Activated CD4-positive, alpha-beta T cell treated with anti-CD3 and anti-CD28 coated beads for 36 hours (primary cell): Measurements from ENCODE around the gene EML3. TPM values are rescaled to one million over a fixed set of nuclear protein-coding genes. Genes with fewer than 3 reads are reported as not detected.

Source experiments
- ATAC-seq: fragments of 200-7000 bp; cut with Tn5 transposase; one replicate; pipeline ENCODE4 v1.10.0; 2021; ENCODE audit warnings: mild to moderate bottlenecking, moderate library complexity
- CTCF ChIA-PET: fragments of 350-600 bp; sonication (Branson Sonifier 250); formaldehyde crosslinking; loops from one replicate; lab custom pipeline; 2021; ENCODE audit warnings: antibody characterized with exemption; lab: Charles Lee
- POLR2A ChIA-PET: fragments of 350-600 bp; sonication (Branson Sonifier 250); formaldehyde crosslinking; loops from one replicate; lab custom pipeline; 2021; ENCODE audit warnings: antibody characterized with exemption, inconsistent platforms; lab: Charles Lee
- DNase-seq: peaks from one replicate; pipeline ENCODE4 v3.0.0-alpha.2; 2020
- H3K27ac Mint-ChIP-seq: one replicate; pipeline ENCODE4 v1.8.0; 2021; ENCODE audit warnings: mixed read lengths
- H3K27me3 Mint-ChIP-seq: one replicate; pipeline ENCODE4 v1.8.0; 2021; ENCODE audit warnings: mixed read lengths
- H3K36me3 Mint-ChIP-seq: one replicate; pipeline ENCODE4 v1.8.0; 2021; ENCODE audit warnings: low read depth, mixed read lengths
- H3K4me1 Mint-ChIP-seq: one replicate; pipeline ENCODE4 v1.8.0; 2021; ENCODE audit warnings: mixed read lengths
- H3K4me3 Mint-ChIP-seq: one replicate; pipeline ENCODE4 v1.8.0; 2021; ENCODE audit warnings: mild to moderate bottlenecking, moderate library complexity, mixed read lengths
- H3K9me3 Mint-ChIP-seq: one replicate; pipeline ENCODE4 v1.8.0; 2021; ENCODE audit warnings: low read depth, mixed read lengths
- intact Hi-C, 2 experiments: fragments of 100-400 bp; cut with DNase I in 1 of 2; cut with micrococcal nuclease in 1 of 2; formaldehyde crosslinking; loops; one replicate each; pipeline versions ENCODE4 v1.14.2 to v1.15.1; 2022 to 2024; cut with DNase I, micrococcal nuclease
- microRNA-seq: library from miRNA; unstranded; fragments of <30 nt; microRNA quantifications from one replicate; pipeline ENCODE4 v1.2.0, GENCODE V29; 2021; ENCODE audit warnings: borderline replicate concordance
- total RNA-seq, 2 experiments: library from RNA; stranded (reverse); gene quantifications; one replicate each; pipeline ENCODE4 v1.2.3, GENCODE V29; 2021

The EML3 gene
- total RNA-seq, 2 experiments from 2014 or later = 101 to 112 TPM

GRCh38 chr11:62554387-62555167 is 58.0 kb downstream of the EML3 start:
- Mint-ChIP-seq H3K27ac (peak overlapping the region; percentile 92), H3K27me3 (no peaks in the 10 kb centered on the region), H3K36me3 (peaks cover 31% of the 10 kb centered on the region), H3K4me3 (peak overlapping the region; percentile 42), H3K9me3 (no peaks in the 10 kb centered on the region), H3K4me1 (peaks cover 96% of the 10 kb centered on the region)
- ATAC-seq (no peak), DNase-seq (no peak)
- ChIA-PET POLR2A (interaction anchor here (1.0 to 2.5 kb wide), 3 partner anchors 11 to 110 kb away, joined by 3 to 12 read pairs (median 3); partner anchors contain the start of genes C11orf98, CSKMT and TUT1), CTCF (interaction anchor here (1.4 to 7.4 kb wide), 3 partner anchors 11 to 130 kb away, joined by 8 to 42 read pairs (median 11); partner anchors contain the start of gene TUT1)
- intact Hi-C loops = loop anchor here (5.0 to 10.0 kb wide), 4 partner anchors 58 to 1570 kb away; partner anchors contain the start of genes EML3 (in 1 of the 2) and ROM1 (in 1 of the 2)

DNA sequence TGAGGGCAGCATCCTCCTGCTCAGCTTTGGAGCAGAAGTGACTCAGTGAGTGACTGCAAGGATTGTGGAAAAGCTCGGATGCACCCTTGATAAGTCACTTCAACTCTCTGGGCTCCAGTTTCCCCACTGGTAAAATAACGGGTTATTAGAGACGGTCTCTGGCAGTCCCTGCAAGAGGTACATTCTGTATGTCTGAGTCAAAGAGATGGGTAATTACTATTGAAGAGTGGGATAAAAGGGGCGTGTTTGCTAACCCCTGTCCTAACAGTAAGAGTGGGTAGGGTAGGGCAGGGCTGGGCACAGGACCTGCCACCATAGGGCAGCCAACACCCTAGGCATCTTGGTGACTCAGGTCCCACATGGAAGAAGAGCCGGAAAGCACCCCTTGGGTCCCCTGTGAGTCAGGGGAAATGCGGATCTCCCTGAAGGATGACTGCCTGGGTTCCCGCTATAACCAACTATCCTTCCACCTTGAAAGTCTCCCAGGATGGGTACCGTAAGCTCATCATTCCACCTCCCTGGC is 58.7 kb downstream of the EML3 start:
- CTCF ChIA-PET = interaction anchor here (7.4 kb wide), 1 partner anchor 129 kb away, joined by 42 read pairs; no protein-coding TSS in a partner anchor
- H3K27ac Mint-ChIP-seq = peak overlapping the region; percentile 43
- H3K36me3 Mint-ChIP-seq = peaks cover 25% of the 10 kb centered on the region
- no peaks in the 10 kb centered on the region for H3K9me3 Mint-ChIP-seq
- POLR2A ChIA-PET = interaction anchor here (2.5 to 3.3 kb wide), 2 partner anchors 11 to 38 kb away, joined by 12 to 26 read pairs; partner anchors contain the start of gene TUT1
- no peaks in the 10 kb centered on the region for H3K27me3 Mint-ChIP-seq
- ATAC-seq (no peak), DNase-seq (no peak)
- H3K4me1 Mint-ChIP-seq = peaks cover 90% of the 10 kb centered on the region
- intact Hi-C loops = loop anchor here (2.0 to 10.0 kb wide), 2 partner anchors 47 to 1569 kb away; partner anchors contain the start of gene MTA2 (in 1 of the 2)
- no peak overlapping the region for H3K4me3 Mint-ChIP-seq

DNA sequence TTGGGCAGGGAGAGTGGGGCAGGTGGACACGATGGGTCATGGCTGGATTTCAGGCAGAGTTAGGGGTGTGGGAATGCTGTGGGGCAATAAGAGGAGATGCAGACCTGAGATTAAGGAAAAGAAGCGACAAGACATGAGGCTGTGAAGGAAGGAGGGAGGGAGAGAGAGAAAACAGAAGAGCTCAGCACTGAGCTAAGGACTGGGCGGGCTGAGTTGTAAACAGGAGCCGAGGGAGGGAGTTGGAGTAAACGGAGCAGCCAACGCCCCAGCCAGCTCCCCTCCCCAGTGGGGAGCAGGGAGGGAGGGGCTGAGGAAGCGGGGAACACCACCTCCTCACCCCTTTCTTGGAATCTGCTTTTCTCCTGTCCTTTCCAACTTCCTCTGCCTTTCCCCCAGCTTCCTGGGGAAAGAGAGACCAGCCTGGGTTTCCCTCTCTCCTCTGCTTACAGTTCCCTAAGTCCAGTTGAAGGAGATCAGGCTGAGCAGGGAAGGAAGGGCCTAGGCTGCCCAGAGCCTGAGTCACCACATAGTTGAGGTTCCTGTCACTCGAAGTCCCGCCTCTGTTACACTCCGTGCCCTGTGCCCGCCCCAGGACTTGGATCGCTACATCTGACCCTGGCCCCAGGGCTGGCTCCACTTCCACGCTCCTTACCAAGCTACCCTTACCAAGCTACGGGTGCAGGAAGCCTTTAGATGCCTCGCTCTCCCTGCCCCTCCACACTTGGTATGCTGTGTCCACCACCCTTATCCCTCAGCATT is 59.3 kb downstream of the EML3 start:
- CTCF ChIA-PET = interaction anchor here (0.7 to 7.4 kb wide), 5 partner anchors 9 to 341 kb away, joined by 3 to 42 read pairs (median 3); partner anchors contain the start of gene TUT1
- ATAC-seq = peak; percentile 7
- DNase-seq = peak; percentile 61

GRCh38 chr11:62552485-62553079 is 60.0 kb downstream of the EML3 start:
- peaks cover 17% of the 10 kb centered on the region for H3K36me3 Mint-ChIP-seq
- H3K27ac Mint-ChIP-seq = peak overlapping the region; percentile 74
- H3K27me3 Mint-ChIP-seq = peaks cover 3% of the 10 kb centered on the region
- no peaks in the 10 kb centered on the region for H3K9me3 Mint-ChIP-seq
- peak overlapping the region; percentile 17 for H3K4me3 Mint-ChIP-seq
- POLR2A ChIA-PET = interaction anchor here (0.8 to 3.3 kb wide), 10 partner anchors 8 to 329 kb away, joined by 3 to 26 read pairs (median 4); partner anchors contain the start of genes B3GAT3, EEF1G and TUT1
- ATAC-seq (no peak), DNase-seq (peak; percentile 47)
- CTCF ChIA-PET = interaction anchor here (0.6 to 7.4 kb wide), 12 partner anchors 8 to 341 kb away, joined by 3 to 42 read pairs (median 4); partner anchors contain the start of gene TUT1
- intact Hi-C loops = loop anchor here (2.0 to 10.0 kb wide), 2 partner anchors 48 to 1568 kb away; partner anchors contain the start of gene MTA2 (in 1 of the 2)
- peaks cover 84% of the 10 kb centered on the region for H3K4me1 Mint-ChIP-seq

More for the DNA sequence above, 59.3 kb downstream of the EML3 start:
- Mint-ChIP-seq H3K27ac (peak overlapping the region; percentile 74), H3K4me1 (peaks cover 84% of the 10 kb centered on the region), H3K36me3 (peaks cover 21% of the 10 kb centered on the region), H3K27me3 (no peaks in the 10 kb centered on the region), H3K9me3 (no peaks in the 10 kb centered on the region), H3K4me3 (peak overlapping the region; percentile 17)
- intact Hi-C loops = loop anchor here (2.0 to 10.0 kb wide), 2 partner anchors 48 to 1568 kb away; partner anchors contain the start of gene MTA2 (in 1 of the 2)
- POLR2A ChIA-PET = interaction anchor here (0.9 to 3.3 kb wide), 3 partner anchors 11 to 288 kb away, joined by 3 to 26 read pairs (median 9); no protein-coding TSS in a partner anchor

Small RNAs within 50 kb of the gene (microRNA-seq; reads per million reads assigned to microRNA genes)
- 1.4 reads per million for gene MIR6747

Other genes starting within 250 kb of the EML3 start
- gene SCGB1A1, start 193.7 kb downstream of the EML3 start, total RNA-seq = not detected
- 10 to 100 TPM; 47.3 to 54.7 TPM for gene AHNAK, start 66.0 kb downstream of the EML3 start, total RNA-seq
- gene EEF1G, start 38.9 kb downstream of the EML3 start, total RNA-seq = 1,000 to 10,000 TPM; 1,986 to 2,351 TPM
- 10 to 100 TPM; 32.5 to 36.0 TPM for gene TUT1, start 21.3 kb downstream of the EML3 start, total RNA-seq
- gene MTA2, start 10.9 kb downstream of the EML3 start, total RNA-seq = 100 to 1,000 TPM; 159 to 179 TPM
- gene ROM1, start 482 bp upstream of the EML3 start, total RNA-seq = 1 to 10 TPM; 1.5 to 1.9 TPM
- gene B3GAT3, start 9.2 kb upstream of the EML3 start, total RNA-seq = 10 to 100 TPM; 48.7 to 57.5 TPM
- gene GANAB, start 33.8 kb upstream of the EML3 start, total RNA-seq = 100 to 1,000 TPM; 208 to 218 TPM
- gene INTS5, start 40.5 kb upstream of the EML3 start, total RNA-seq = 10 to 100 TPM; 26.0 to 29.9 TPM
- 100 to 1,000 TPM; 108 to 135 TPM for gene C11orf98, start 52.4 kb upstream of the EML3 start, total RNA-seq
- 10 to 100 TPM; 12.6 to 31.3 TPM for gene CSKMT, start 52.5 kb upstream of the EML3 start, total RNA-seq
- 1 to 10 TPM; 4.1 to 6.4 TPM for gene UQCC3, start 58.9 kb upstream of the EML3 start, total RNA-seq
- 10 to 100 TPM; 11.9 to 15.5 TPM for gene LBHD1, start 59.5 kb upstream of the EML3 start, total RNA-seq
- gene UBXN1, start 66.3 kb upstream of the EML3 start, total RNA-seq = 100 to 1,000 TPM in 1 of 2 experiments, 10 to 100 TPM in 1; 95.6 to 119 TPM
- gene LRRN4CL, start 76.8 kb upstream of the EML3 start, total RNA-seq = under 1 TPM in 1 of 2 experiments, not detected in 1; 0.16 TPM
- gene BSCL2, start 94.6 kb upstream of the EML3 start, total RNA-seq = 10 to 100 TPM; 16.7 to 28.0 TPM
- not detected for gene GNG3, start 94.9 kb upstream of the EML3 start, total RNA-seq
- 10 to 100 TPM; 48.7 to 59.6 TPM for gene HNRNPUL2, start 114.7 kb upstream of the EML3 start, total RNA-seq
- 10 to 100 TPM; 40.8 to 54.1 TPM for gene TTC9C, start 115.7 kb upstream of the EML3 start, total RNA-seq
- 10 to 100 TPM in 1 of 2 experiments, 1 to 10 TPM in 1; 6.0 to 10.2 TPM for gene ZBTB3, start 141.4 kb upstream of the EML3 start, total RNA-seq
- 100 to 1,000 TPM in 1 of 2 experiments, 10 to 100 TPM in 1; 87.1 to 125 TPM for gene POLR2G, start 148.8 kb upstream of the EML3 start, total RNA-seq
- 10 to 100 TPM; 10.2 to 12.6 TPM for gene TAF6L, start 158.6 kb upstream of the EML3 start, total RNA-seq
- gene TMEM179B, start 174.6 kb upstream of the EML3 start, total RNA-seq = 10 to 100 TPM; 19.5 to 35.9 TPM
- 10 to 100 TPM; 11.1 to 12.6 TPM for gene TMEM223, start 179.2 kb upstream of the EML3 start, total RNA-seq
- 10 to 100 TPM; 89.5 to 97.6 TPM for gene NXF1, start 192.7 kb upstream of the EML3 start, total RNA-seq
- 10 to 100 TPM; 19.3 to 21.8 TPM for gene STX5, start 219.3 kb upstream of the EML3 start, total RNA-seq
- under 1 TPM in 1 of 2 experiments, not detected in 1; 0.42 TPM for gene TEX54, start 220.1 kb upstream of the EML3 start, total RNA-seq
- 10 to 100 TPM; 83.1 to 93.1 TPM for gene WDR74, start 226.8 kb upstream of the EML3 start, total RNA-seq